GM23338 (cell line): ENCODE data around the gene SEC14L1.

Experiments used
- EZH2 ChIP-seq: fragments of 200-600 bp; sonication (generic); IDR thresholded peaks from one replicate; pipeline ENCODE4 v1.8.0; 2017; ENCODE audit warnings: antibody characterized with exemption, mild to moderate bottlenecking, low read depth; ENCODE audit not compliant: unreplicated experiment
- EZH2phosphoT487 ChIP-seq: fragments of 200-600 bp; sonication (generic); IDR thresholded peaks from one replicate; pipeline ENCODE4 v1.8.1; 2018; ENCODE audit warnings: antibody characterized with exemption; ENCODE audit not compliant: unreplicated experiment
- TF ChIP-seq, protein P1 (sequence below): IDR thresholded peaks from one replicate; pipeline ENCODE4 v1.6.1; 2018; ENCODE audit warnings: antibody characterized with exemption; ENCODE audit not compliant: unreplicated experiment
- TF ChIP-seq, protein P2 (sequence below), 2 experiments: fragments of 200-600 bp in 1 of 2; sonication (generic) in 1 of 2; conservative IDR thresholded peaks; 2 replicates each; pipeline versions ENCODE4 v1.5.1 to v1.6.1; 2016 to 2017; ENCODE audit warnings: antibody characterized with exemption in 2 of 2, low read depth in 2 of 2, mild to moderate bottlenecking in 2 of 2, moderate library complexity in 1 of 2

DNA sequence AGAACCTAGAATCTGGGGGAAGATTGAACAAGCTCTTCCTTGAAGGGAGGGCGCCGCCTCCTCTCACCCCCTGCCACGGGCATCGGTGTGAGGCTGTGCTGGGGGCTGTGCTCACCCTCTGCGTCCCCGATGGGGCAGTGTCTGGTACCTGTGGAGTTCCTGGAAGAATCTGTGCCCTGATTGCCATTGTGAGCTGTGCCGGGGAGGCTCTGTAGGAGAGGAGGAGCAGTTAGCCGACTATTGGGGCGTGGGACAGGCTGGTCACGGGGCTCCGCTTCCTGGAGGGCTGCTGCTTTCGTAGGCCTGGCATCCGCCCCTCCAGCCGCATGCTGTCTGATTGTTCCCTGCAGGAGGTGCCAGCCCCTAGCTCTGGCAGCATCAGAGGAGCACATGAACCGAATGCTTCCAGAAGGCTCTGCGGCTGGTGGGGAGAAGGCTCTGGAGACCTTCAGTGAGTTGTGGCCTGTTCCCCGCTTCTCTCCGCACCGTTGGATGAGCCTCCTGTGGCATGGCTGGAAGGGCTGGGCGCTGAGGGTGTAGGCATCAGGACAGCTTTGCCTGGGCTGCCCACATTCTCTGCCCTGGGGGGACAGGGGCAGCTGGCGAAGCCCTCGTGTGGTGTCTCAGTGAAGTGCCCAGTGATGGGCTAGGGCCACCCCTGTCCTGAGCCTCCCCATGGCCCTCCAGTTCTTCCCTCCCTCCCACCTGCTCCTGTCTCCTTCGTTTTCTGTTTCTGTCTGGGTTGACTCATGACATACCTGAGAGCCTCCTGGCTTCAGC, 86.9 kb downstream of the SEC14L1 start:
- TF ChIP-seq, protein P1, sequence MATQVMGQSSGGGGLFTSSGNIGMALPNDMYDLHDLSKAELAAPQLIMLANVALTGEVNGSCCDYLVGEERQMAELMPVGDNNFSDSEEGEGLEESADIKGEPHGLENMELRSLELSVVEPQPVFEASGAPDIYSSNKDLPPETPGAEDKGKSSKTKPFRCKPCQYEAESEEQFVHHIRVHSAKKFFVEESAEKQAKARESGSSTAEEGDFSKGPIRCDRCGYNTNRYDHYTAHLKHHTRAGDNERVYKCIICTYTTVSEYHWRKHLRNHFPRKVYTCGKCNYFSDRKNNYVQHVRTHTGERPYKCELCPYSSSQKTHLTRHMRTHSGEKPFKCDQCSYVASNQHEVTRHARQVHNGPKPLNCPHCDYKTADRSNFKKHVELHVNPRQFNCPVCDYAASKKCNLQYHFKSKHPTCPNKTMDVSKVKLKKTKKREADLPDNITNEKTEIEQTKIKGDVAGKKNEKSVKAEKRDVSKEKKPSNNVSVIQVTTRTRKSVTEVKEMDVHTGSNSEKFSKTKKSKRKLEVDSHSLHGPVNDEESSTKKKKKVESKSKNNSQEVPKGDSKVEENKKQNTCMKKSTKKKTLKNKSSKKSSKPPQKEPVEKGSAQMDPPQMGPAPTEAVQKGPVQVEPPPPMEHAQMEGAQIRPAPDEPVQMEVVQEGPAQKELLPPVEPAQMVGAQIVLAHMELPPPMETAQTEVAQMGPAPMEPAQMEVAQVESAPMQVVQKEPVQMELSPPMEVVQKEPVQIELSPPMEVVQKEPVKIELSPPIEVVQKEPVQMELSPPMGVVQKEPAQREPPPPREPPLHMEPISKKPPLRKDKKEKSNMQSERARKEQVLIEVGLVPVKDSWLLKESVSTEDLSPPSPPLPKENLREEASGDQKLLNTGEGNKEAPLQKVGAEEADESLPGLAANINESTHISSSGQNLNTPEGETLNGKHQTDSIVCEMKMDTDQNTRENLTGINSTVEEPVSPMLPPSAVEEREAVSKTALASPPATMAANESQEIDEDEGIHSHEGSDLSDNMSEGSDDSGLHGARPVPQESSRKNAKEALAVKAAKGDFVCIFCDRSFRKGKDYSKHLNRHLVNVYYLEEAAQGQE = no peak
- TF ChIP-seq, protein P2, sequence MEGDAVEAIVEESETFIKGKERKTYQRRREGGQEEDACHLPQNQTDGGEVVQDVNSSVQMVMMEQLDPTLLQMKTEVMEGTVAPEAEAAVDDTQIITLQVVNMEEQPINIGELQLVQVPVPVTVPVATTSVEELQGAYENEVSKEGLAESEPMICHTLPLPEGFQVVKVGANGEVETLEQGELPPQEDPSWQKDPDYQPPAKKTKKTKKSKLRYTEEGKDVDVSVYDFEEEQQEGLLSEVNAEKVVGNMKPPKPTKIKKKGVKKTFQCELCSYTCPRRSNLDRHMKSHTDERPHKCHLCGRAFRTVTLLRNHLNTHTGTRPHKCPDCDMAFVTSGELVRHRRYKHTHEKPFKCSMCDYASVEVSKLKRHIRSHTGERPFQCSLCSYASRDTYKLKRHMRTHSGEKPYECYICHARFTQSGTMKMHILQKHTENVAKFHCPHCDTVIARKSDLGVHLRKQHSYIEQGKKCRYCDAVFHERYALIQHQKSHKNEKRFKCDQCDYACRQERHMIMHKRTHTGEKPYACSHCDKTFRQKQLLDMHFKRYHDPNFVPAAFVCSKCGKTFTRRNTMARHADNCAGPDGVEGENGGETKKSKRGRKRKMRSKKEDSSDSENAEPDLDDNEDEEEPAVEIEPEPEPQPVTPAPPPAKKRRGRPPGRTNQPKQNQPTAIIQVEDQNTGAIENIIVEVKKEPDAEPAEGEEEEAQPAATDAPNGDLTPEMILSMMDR (conservative IDR thresholded peaks at IDR 0.05; ENCODE audit: low read depth in 2 of 2) = no peak
- no peak for TF ChIP-seq EZH2
- no peak for TF ChIP-seq EZH2phosphoT487
